ENCODE data around the gene RELN. TPM values are rescaled to one million over a fixed set of nuclear protein-coding genes. Genes with fewer than 3 reads are reported as not detected.
"Not testable (repeated sequence)": the region's sequence is repeated elsewhere in the genome, so short reads cannot be mapped to it uniquely, and the experiment has no call there.

RELN gene
- total RNA-seq (2022) (3.3 and 4.3 TPM in 2 replicates), Bru-seq, nascent RNA (percentile 24 among the genes with signal in this experiment), BruChase-seq, experiment 1, labeled RNA remaining after a 2-hour chase (percentile 21 among the genes with signal in this experiment), BruChase-seq, experiment 2, labeled RNA remaining after a 6-hour chase (percentile 30 among the genes with signal in this experiment)
- long read RNA-seq, partial matches to known transcripts: 2 of 2 reads
- long read RNA-seq, other reads (novel, unspliced or antisense): 0 of 2 reads

DNA sequence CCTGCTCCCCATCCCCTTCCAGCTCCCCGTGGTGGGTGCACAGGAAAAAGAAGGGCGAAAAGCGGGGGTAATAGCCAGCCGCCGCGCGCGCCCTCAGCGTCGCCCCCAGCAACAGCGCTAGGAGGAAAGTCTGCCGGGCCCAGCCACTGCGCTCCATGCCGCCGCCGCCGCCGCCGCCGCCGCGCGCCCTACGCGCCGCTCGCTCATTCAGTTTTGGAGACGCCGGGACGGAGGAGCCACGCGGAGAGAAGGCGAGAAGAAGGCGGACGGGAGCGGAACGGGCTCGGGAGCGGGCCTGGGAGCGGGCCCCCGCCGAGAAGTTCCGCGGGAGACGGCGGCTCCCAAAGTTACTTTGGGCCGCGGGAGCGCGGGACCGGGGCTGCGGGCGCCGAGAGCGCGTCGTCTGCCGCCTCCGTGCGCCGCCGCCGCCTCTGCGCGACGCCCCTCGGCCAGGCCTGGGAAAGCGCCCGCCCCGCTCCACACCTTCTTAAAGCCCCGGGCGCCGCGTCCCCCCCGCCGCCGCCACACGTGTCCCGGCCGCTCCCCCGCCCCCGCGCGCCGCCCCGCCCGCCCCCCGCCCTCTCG lies at the start of gene RELN:
Gene RELN (minus strand): TSS at position 459 of the 585 bp plus-strand sequence. CDS start 302 bp downstream, at position 157.
- Histone ChIP-seq H3K4me1 (no peaks in the 10 kb centered on the region), H3K36me3 (ENCODE audit: control insufficient read depth, insufficient read depth, low read length) (no peaks in the 10 kb centered on the region), H3K4me3 (ENCODE audit: low read depth, low read length) (peak within 1 kb of the TSS; percentile 47), H3K27me3 (replicated peaks; ENCODE audit: control insufficient read depth, insufficient read depth, low read length) (no peaks in the 10 kb centered on the region), H3K9me3 (no peaks in the 10 kb centered on the region)
- H3K36me3 Mint-ChIP-seq (ENCODE audit: insufficient read depth, unreplicated experiment): no peaks in the 10 kb centered on the region
- BruUV-seq (replicated peaks): no TSS peak
- TF ChIP-seq, protein P1, sequence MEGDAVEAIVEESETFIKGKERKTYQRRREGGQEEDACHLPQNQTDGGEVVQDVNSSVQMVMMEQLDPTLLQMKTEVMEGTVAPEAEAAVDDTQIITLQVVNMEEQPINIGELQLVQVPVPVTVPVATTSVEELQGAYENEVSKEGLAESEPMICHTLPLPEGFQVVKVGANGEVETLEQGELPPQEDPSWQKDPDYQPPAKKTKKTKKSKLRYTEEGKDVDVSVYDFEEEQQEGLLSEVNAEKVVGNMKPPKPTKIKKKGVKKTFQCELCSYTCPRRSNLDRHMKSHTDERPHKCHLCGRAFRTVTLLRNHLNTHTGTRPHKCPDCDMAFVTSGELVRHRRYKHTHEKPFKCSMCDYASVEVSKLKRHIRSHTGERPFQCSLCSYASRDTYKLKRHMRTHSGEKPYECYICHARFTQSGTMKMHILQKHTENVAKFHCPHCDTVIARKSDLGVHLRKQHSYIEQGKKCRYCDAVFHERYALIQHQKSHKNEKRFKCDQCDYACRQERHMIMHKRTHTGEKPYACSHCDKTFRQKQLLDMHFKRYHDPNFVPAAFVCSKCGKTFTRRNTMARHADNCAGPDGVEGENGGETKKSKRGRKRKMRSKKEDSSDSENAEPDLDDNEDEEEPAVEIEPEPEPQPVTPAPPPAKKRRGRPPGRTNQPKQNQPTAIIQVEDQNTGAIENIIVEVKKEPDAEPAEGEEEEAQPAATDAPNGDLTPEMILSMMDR (IDR thresholded peaks at IDR 0.05; ENCODE audit: insufficient read depth in 1 of 2, low read depth in 1 of 2, low read length in 1 of 2, severe bottlenecking in 1 of 2, unreplicated experiment in 1 of 2): no peak
- ChIA-PET POLR2A (no interaction called here), CTCF (no interaction called here)
- no peaks in the 10 kb centered on the region for H3K4me1 Mint-ChIP-seq (ENCODE audit: low read depth, unreplicated experiment)
- H3K9me3 Mint-ChIP-seq (ENCODE audit: unreplicated experiment): no peaks in the 10 kb centered on the region
- no peak for DNase-seq
- H3K27me3 Mint-ChIP-seq (ENCODE audit: insufficient read depth, unreplicated experiment): no peaks in the 10 kb centered on the region
- H3K4me3 Mint-ChIP-seq (ENCODE audit: unreplicated experiment): peak within 1 kb of the TSS; percentile 72
- H3K27ac Mint-ChIP-seq (ENCODE audit: unreplicated experiment): no peak within 1 kb of the TSS
- intact Hi-C loops (cut with micrococcal nuclease; ENCODE audit: unreplicated experiment): no loop called here

DNA sequence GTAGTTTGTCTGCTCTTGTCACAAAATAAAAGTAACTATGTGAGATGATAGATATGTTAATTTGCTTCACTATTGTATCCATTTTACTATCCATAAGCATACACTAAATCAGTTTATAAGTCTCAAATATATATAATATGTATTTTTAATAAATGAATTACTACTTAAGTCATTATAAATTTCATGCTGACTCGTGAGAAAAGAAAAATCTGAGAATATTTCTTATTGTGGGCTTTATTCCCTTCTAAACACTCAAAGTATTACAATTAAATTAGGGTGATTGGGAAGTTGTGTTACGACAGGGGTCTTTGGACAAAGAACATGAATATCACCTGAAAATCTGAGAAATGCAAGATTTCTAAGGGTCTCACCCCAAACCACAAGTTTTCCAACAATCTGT lies 48.7 kb upstream of the RELN start:
- H3K27me3 ChIP-seq (replicated peaks; ENCODE audit: control insufficient read depth, insufficient read depth, low read length): no peaks in the 10 kb centered on the region
- Mint-ChIP-seq H3K36me3 (ENCODE audit: insufficient read depth, unreplicated experiment) (peaks cover 17% of the 10 kb centered on the region), H3K27me3 (ENCODE audit: insufficient read depth, unreplicated experiment) (no peaks in the 10 kb centered on the region), H3K27ac (ENCODE audit: unreplicated experiment) (no peak overlapping the region), H3K9me3 (ENCODE audit: unreplicated experiment) (peaks cover 22% of the 10 kb centered on the region), H3K4me3 (ENCODE audit: unreplicated experiment) (no peak overlapping the region), H3K4me1 (ENCODE audit: low read depth, unreplicated experiment) (peaks cover 12% of the 10 kb centered on the region)
- ChIA-PET CTCF (no interaction called here), POLR2A (no interaction called here)
- no TSS peak for BruUV-seq (replicated peaks)
- H3K9me3 ChIP-seq: peaks cover 22% of the 10 kb centered on the region
- DNase-seq: no peak
- peaks cover 14% of the 10 kb centered on the region for H3K4me1 ChIP-seq
- TF ChIP-seq, protein P1 (IDR thresholded peaks at IDR 0.05; ENCODE audit: insufficient read depth in 1 of 2, low read depth in 1 of 2, low read length in 1 of 2, severe bottlenecking in 1 of 2, unreplicated experiment in 1 of 2): no peak
- no peaks in the 10 kb centered on the region; the same call in 1 of the 2 replicates for H3K36me3 ChIP-seq (ENCODE audit: control insufficient read depth, insufficient read depth, low read length)
- intact Hi-C loops (cut with micrococcal nuclease; ENCODE audit: unreplicated experiment): no loop called here
- H3K4me3 ChIP-seq (ENCODE audit: low read depth, low read length): no peak overlapping the region

DNA sequence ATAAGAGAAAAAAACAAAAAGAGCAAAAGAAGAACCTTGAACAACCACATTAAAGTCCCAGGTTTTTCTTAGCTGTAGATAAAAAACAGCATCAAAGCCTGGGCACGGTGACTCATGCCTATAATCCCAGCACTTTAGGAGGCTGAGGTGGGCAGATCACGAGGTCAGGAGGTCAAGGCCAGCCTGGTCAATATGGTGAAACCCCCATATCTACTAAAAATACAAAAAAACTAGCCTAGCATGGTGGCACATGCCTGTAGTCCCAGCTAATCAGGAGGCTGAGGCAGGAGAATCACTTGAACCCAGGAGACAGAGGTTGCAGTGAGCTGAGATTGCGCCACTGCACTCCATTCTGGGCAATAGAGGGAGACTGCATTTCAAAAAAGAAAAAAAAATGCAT lies 47.4 kb upstream of the RELN start:
- POLR2A ChIA-PET: not testable (repeated sequence)

More for the DNA sequence above, 47.4 kb upstream of the RELN start:
- Histone ChIP-seq H3K9me3 (peaks cover 22% of the 10 kb centered on the region), H3K4me1 (peaks cover 14% of the 10 kb centered on the region)
- H3K27me3 Mint-ChIP-seq (ENCODE audit: insufficient read depth, unreplicated experiment); H3K36me3 ChIP-seq (ENCODE audit: control insufficient read depth, insufficient read depth, low read length); H3K27me3 ChIP-seq (replicated peaks; ENCODE audit: control insufficient read depth, insufficient read depth, low read length); BruUV-seq (replicated peaks); intact Hi-C loops (cut with micrococcal nuclease; ENCODE audit: unreplicated experiment); DNase-seq; H3K4me3 ChIP-seq (ENCODE audit: low read depth, low read length); H3K4me3 Mint-ChIP-seq (ENCODE audit: unreplicated experiment); CTCF ChIA-PET: not testable (repeated sequence)
- H3K4me1 Mint-ChIP-seq (ENCODE audit: low read depth, unreplicated experiment): peaks cover 12% of the 10 kb centered on the region
- H3K36me3 Mint-ChIP-seq (ENCODE audit: insufficient read depth, unreplicated experiment): peaks cover 17% of the 10 kb centered on the region
- H3K9me3 Mint-ChIP-seq (ENCODE audit: unreplicated experiment): peaks cover 22% of the 10 kb centered on the region
- H3K27ac Mint-ChIP-seq (ENCODE audit: unreplicated experiment): peak overlapping the region; percentile 79
